ENCODE measurements around the gene LTBP2. TPM values are rescaled to one million over a fixed set of nuclear protein-coding genes. Genes with fewer than 3 reads are reported as not detected.

Gene LTBP2
- total and polyA plus RNA-seq, 2 experiments from 2014 or later = 73.5 to 456 TPM

GRCh38 chr14:74535756-74536325, 76.2 kb downstream of the LTBP2 start:
- 0 out of 2 replicates have a peak, but pooled peaks cover 9% of the 10 kb centered on the region for H3F3A ChIP-seq (ENCODE audit: insufficient read depth)
- H3K79me2 ChIP-seq (ENCODE audit: insufficient read depth) = no peaks in the 10 kb centered on the region
- no peak overlapping the region for H3K9ac ChIP-seq
- H3K4me1 ChIP-seq (ENCODE audit: insufficient read depth) = no peaks in the 10 kb centered on the region
- no peak overlapping the region for H3K4me2 ChIP-seq (ENCODE audit: unreplicated experiment)
- no peaks in the 10 kb centered on the region for H4K20me1 ChIP-seq (ENCODE audit: insufficient read depth)
- peaks cover 27% of the 10 kb centered on the region; the same call in 1 of the 2 replicates for H3K36me3 ChIP-seq (ENCODE audit: low read depth)
- TF ChIP-seq EZH2phosphoT487 (IDR thresholded peaks at IDR 0.05; ENCODE audit: insufficient read depth, low read depth) (no peak), EZH2 (IDR thresholded peaks at IDR 0.05; ENCODE audit: insufficient read depth, poor library complexity, severe bottlenecking) (no peak)
- no peaks in the 10 kb centered on the region for H3K27me3 ChIP-seq (replicated peaks; ENCODE audit: insufficient read depth)
- 84 to 88% methylated on average over 8 to 10 of the region's 10 CpGs for WGBS, 2 experiments (ENCODE audit: low coverage in 1 of 2, low lambda C conversion rate in 2 of 2, missing lambda C conversion rate in 2 of 2)
- H3K27ac ChIP-seq = no peak overlapping the region
- no peak overlapping the region for H3K4me3 ChIP-seq
- no peaks in the 10 kb centered on the region for H3K9me3 ChIP-seq (ENCODE audit: low read depth)
- in situ Hi-C loops (cut with MboI) = no loop called here
- H2AFZ ChIP-seq = no peak overlapping the region
- DNase-seq = no peak
- no peaks in the 10 kb centered on the region for H3K9me2 ChIP-seq (ENCODE audit: insufficient read depth)

- Histone ChIP-seq H3K27me3 (replicated peaks; ENCODE audit: insufficient read depth) (no peaks in the 10 kb centered on the region), H3K9me2 (ENCODE audit: insufficient read depth) (no peaks in the 10 kb centered on the region), H3K36me3 (ENCODE audit: low read depth) (peaks cover 30% of the 10 kb centered on the region; the same call in 1 of the 2 replicates), H3K27ac (no peak overlapping the region), H3K4me3 (no peak overlapping the region), H3K4me1 (ENCODE audit: insufficient read depth) (no peaks in the 10 kb centered on the region), H3K9me3 (ENCODE audit: low read depth) (no peaks in the 10 kb centered on the region), H2AFZ (no peak overlapping the region), H3K79me2 (ENCODE audit: insufficient read depth) (no peaks in the 10 kb centered on the region), H3F3A (ENCODE audit: insufficient read depth) (0 out of 2 replicates have a peak, but pooled peaks cover 22% of the 10 kb centered on the region), H3K4me2 (ENCODE audit: unreplicated experiment) (no peak overlapping the region), H3K9ac (no peak overlapping the region), H4K20me1 (ENCODE audit: insufficient read depth) (no peaks in the 10 kb centered on the region)
- TF ChIP-seq EZH2phosphoT487 (IDR thresholded peaks at IDR 0.05; ENCODE audit: insufficient read depth, low read depth) (no peak), EZH2 (IDR thresholded peaks at IDR 0.05; ENCODE audit: insufficient read depth, poor library complexity, severe bottlenecking) (no peak)
- 96% methylated on average over 6 to 7 of the region's 7 CpGs for WGBS, 2 experiments (ENCODE audit: low coverage in 1 of 2, low lambda C conversion rate in 2 of 2, missing lambda C conversion rate in 2 of 2)
- in situ Hi-C loops (cut with MboI) = no loop called here
- no peak for DNase-seq
Measured at GRCh38 chr14:74533576-74533975, 78.5 kb downstream of the LTBP2 start.

DNA sequence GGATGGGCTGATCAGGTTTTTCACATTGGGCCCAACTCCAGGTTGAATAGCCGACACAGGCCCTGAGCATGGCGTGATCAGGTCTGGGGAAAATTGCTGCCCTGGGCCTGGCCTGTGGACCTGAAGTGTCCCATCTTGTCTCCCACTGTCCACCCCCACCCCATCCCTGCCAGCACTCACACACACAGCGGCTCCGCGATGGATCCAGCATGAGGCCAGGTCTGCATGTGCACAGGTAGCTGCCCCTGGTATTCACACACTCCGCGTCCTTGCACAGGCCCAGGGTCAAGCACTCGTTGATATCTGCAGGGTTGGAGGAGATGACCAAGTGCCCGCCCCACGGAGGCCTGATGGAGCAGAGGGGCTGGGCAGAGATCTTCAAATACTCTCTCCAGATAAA, 79.8 kb downstream of the LTBP2 start:
- TF ChIP-seq EZH2phosphoT487 (IDR thresholded peaks at IDR 0.05; ENCODE audit: insufficient read depth, low read depth) (no peak), EZH2 (IDR thresholded peaks at IDR 0.05; ENCODE audit: insufficient read depth, poor library complexity, severe bottlenecking) (no peak)
- 95 to 97% methylated on average over 10 of the region's 10 CpGs for WGBS, 2 experiments (ENCODE audit: low coverage in 1 of 2, low lambda C conversion rate in 2 of 2, missing lambda C conversion rate in 2 of 2)

DNA sequence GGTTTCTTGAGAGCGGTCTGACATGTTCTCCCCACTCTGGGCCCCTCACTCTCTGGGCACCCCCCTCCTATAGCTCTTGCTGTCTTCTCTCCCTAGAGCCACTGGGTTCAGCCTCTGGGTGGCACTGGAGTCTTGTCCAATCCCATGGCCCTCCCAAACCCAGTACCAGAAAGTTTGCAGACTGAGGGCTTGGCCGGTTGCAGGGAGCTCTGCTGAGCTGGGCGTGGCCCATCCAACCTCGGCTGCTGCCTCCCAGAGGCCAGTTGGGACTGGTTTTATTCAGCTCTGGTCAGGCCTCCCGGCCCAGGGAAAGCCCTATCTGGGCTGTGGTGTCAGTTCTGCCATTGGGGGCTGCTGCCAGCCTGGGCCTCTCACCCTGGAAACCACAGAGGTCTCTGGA, 80.6 kb downstream of the LTBP2 start:
- Histone ChIP-seq H3F3A (ENCODE audit: insufficient read depth) (peaks cover 18% of the 10 kb centered on the region), H3K36me3 (ENCODE audit: low read depth) (peaks cover 16% of the 10 kb centered on the region; the same call in 1 of the 2 replicates), H3K9ac (peak overlapping the region; percentile 55), H3K9me2 (ENCODE audit: insufficient read depth) (no peaks in the 10 kb centered on the region), H3K4me3 (no peak overlapping the region), H3K79me2 (ENCODE audit: insufficient read depth) (no peaks in the 10 kb centered on the region), H3K9me3 (ENCODE audit: low read depth) (no peaks in the 10 kb centered on the region), H3K27ac (no peak overlapping the region), H3K4me1 (ENCODE audit: insufficient read depth) (no peaks in the 10 kb centered on the region), H3K27me3 (replicated peaks; ENCODE audit: insufficient read depth) (no peaks in the 10 kb centered on the region), H4K20me1 (ENCODE audit: insufficient read depth) (no peaks in the 10 kb centered on the region), H2AFZ (no peak overlapping the region), H3K4me2 (ENCODE audit: unreplicated experiment) (no peak overlapping the region)
- in situ Hi-C loops (cut with MboI) = no loop called here
- DNase-seq = peak; percentile 50
- WGBS, 2 experiments (ENCODE audit: low coverage in 1 of 2, low lambda C conversion rate in 2 of 2, missing lambda C conversion rate in 2 of 2) = 79 to 87% methylated on average over 5 of the region's 5 CpGs
- no peak for TF ChIP-seq EZH2phosphoT487 (IDR thresholded peaks at IDR 0.05; ENCODE audit: insufficient read depth, low read depth)

More for the DNA sequence above, 79.8 kb downstream of the LTBP2 start:
- no peaks in the 10 kb centered on the region for H3K27me3 ChIP-seq (replicated peaks; ENCODE audit: insufficient read depth)
- no peak overlapping the region for H3K27ac ChIP-seq
- no peaks in the 10 kb centered on the region for H3K79me2 ChIP-seq (ENCODE audit: insufficient read depth)
- H3K9me2 ChIP-seq (ENCODE audit: insufficient read depth) = no peaks in the 10 kb centered on the region
- H2AFZ ChIP-seq = no peak overlapping the region
- peak overlapping the region; percentile 55; the same call in 1 of the 2 replicates for H3K9ac ChIP-seq
- no peak overlapping the region for H3K4me2 ChIP-seq (ENCODE audit: unreplicated experiment)
- H3K4me1 ChIP-seq (ENCODE audit: insufficient read depth) = no peaks in the 10 kb centered on the region
- H3K9me3 ChIP-seq (ENCODE audit: low read depth) = no peaks in the 10 kb centered on the region
- H3K36me3 ChIP-seq (ENCODE audit: low read depth) = peaks cover 21% of the 10 kb centered on the region; the same call in 1 of the 2 replicates
- no peak overlapping the region for H3K4me3 ChIP-seq
- DNase-seq = no peak
- in situ Hi-C loops (cut with MboI) = no loop called here
- H3F3A ChIP-seq (ENCODE audit: insufficient read depth) = 0 out of 2 replicates have a peak, but pooled peaks cover 18% of the 10 kb centered on the region
- no peaks in the 10 kb centered on the region for H4K20me1 ChIP-seq (ENCODE audit: insufficient read depth)
